ENCODE measurements around the gene KYNU. TPM values are rescaled to one million over a fixed set of nuclear protein-coding genes. Genes with fewer than 3 reads are reported as not detected.

KYNU gene
- total RNA-seq, 2 donors from 2014 or later = 0.52 to 0.94 TPM

GRCh38 chr2:142989273-142990204 is 112.1 kb downstream of the KYNU start:
- Histone ChIP-seq H3K4me1 (no peaks in the 10 kb centered on the region), H3K9me3 (no peaks in the 10 kb centered on the region), H3K27ac (no peak overlapping the region), H3K27me3 (no peaks in the 10 kb centered on the region), H3K4me3 (no peak overlapping the region), H3K36me3 (no peaks in the 10 kb centered on the region)
- no peak for DNase-seq (ENCODE audit: low spot score)
- peak; percentile 30 to 69 for TF ChIP-seq CTCF (IDR thresholded peaks at IDR 0.05)

- no peaks in the 10 kb centered on the region for H3K4me1 ChIP-seq
- no peaks in the 10 kb centered on the region for H3K27me3 ChIP-seq
- no peak for DNase-seq (ENCODE audit: low spot score)
- H3K27ac ChIP-seq = no peak overlapping the region
- H3K36me3 ChIP-seq = no peaks in the 10 kb centered on the region
- no peaks in the 10 kb centered on the region for H3K9me3 ChIP-seq
- H3K4me3 ChIP-seq = no peak overlapping the region
- TF ChIP-seq CTCF (IDR thresholded peaks at IDR 0.05) = no peak
These were observed 113.8 kb downstream of the KYNU start for GRCh38 chr2:142991295-142991694.

- H3K36me3 ChIP-seq = no peaks in the 10 kb centered on the region
- no peaks in the 10 kb centered on the region for H3K4me1 ChIP-seq
- no peaks in the 10 kb centered on the region for H3K27me3 ChIP-seq
- H3K9me3 ChIP-seq = no peaks in the 10 kb centered on the region
- TF ChIP-seq CTCF (IDR thresholded peaks at IDR 0.05) = no peak
- no peak overlapping the region for H3K27ac ChIP-seq
- no peak overlapping the region for H3K4me3 ChIP-seq
- no peak for DNase-seq (ENCODE audit: low spot score)
These were observed 115.4 kb downstream of the KYNU start for GRCh38 chr2:142992840-142993239.

GRCh38 chr2:142993771-142994170 is 116.3 kb downstream of the KYNU start:
- no peak overlapping the region for H3K4me3 ChIP-seq
- no peak for DNase-seq (ENCODE audit: low spot score)
- TF ChIP-seq CTCF (IDR thresholded peaks at IDR 0.05) = no peak
- no peaks in the 10 kb centered on the region for H3K36me3 ChIP-seq
- no peak overlapping the region for H3K27ac ChIP-seq
- no peaks in the 10 kb centered on the region for H3K9me3 ChIP-seq
- no peaks in the 10 kb centered on the region for H3K27me3 ChIP-seq
- H3K4me1 ChIP-seq = no peaks in the 10 kb centered on the region

GRCh38 chr2:142994665-142995064 is 117.2 kb downstream of the KYNU start:
- Histone ChIP-seq H3K4me3 (no peak overlapping the region), H3K4me1 (no peaks in the 10 kb centered on the region), H3K27ac (no peak overlapping the region), H3K9me3 (no peaks in the 10 kb centered on the region), H3K27me3 (no peaks in the 10 kb centered on the region), H3K36me3 (no peaks in the 10 kb centered on the region)
- no peak for TF ChIP-seq CTCF (IDR thresholded peaks at IDR 0.05)
- DNase-seq (ENCODE audit: low spot score) = no peak

All from right atrium auricular region (tissue), 2 donors.